Spleen (tissue), 11 donors: ENCODE data around the gene SPTBN1. TPM values are rescaled to one million over a fixed set of nuclear protein-coding genes. Genes with fewer than 3 reads are reported as not detected.
A peak's percentile ranks its signal among the peaks of the same experiment; 100 is the strongest.

ENCODE experiments used
- DNase-seq: peaks from one replicate; pipeline ENCODE4 v3.0.0-alpha.2; 2020
- H3K27ac ChIP-seq, 8 donors: fragments of 200-600 bp; sonication (generic) in 7 of 8; 1 replicate in 4 of 8; 2 replicates in 4 of 8; pipeline versions ENCODE4 v1.5.0 to v1.8.0; 2016 to 2021; ENCODE audit warnings: inconsistent platforms in 4 of 8, mild to moderate bottlenecking in 4 of 8, moderate library complexity in 1 of 8
- H3K27me3 ChIP-seq, 7 donors: fragments of 200-600 bp; sonication (generic) in 6 of 7; replicated peaks in 1 of 7; 1 replicate in 4 of 7; 2 replicates in 3 of 7; pipeline versions ENCODE4 v1.5.0 to v1.8.0; 2016 to 2021; ENCODE audit warnings: inconsistent platforms in 3 of 7, mild to moderate bottlenecking in 1 of 7
- H3K36me3 ChIP-seq, 6 donors: fragments of 200-600 bp; sonication (generic) in 5 of 6; 1 replicate in 4 of 6; 2 replicates in 2 of 6; pipeline versions ENCODE4 v1.5.0 to v1.8.0; 2016 to 2021; ENCODE audit warnings: inconsistent platforms in 2 of 6
- H3K4me1 ChIP-seq, 6 donors: fragments of 200-600 bp; sonication (generic) in 5 of 6; 1 replicate in 3 of 6; 2 replicates in 3 of 6; pipeline versions ENCODE4 v1.5.0 to v1.8.0; 2016 to 2021; ENCODE audit warnings: inconsistent platforms in 3 of 6
- H3K4me3 ChIP-seq, 8 donors: fragments of 200-600 bp; sonication (generic) in 7 of 8; 1 replicate in 4 of 8; 2 replicates in 4 of 8; pipeline versions ENCODE4 v1.5.0 to v1.8.0; 2016 to 2021; ENCODE audit warnings: inconsistent platforms in 4 of 8, mild to moderate bottlenecking in 4 of 8, moderate library complexity in 2 of 8
- H3K9me3 ChIP-seq, 8 donors: fragments of 200-600 bp; sonication (generic) in 7 of 8; 1 replicate in 4 of 8; 2 replicates in 4 of 8; pipeline versions ENCODE4 v1.5.0 to v1.8.0; 2016 to 2021; ENCODE audit warnings: inconsistent platforms in 4 of 8
- CTCF ChIP-seq, 11 experiments: fragments of 200-600 bp in 7 of 11; fragments of 450-650 bp in 4 of 11; sonication (generic) in 4 of 11; IDR thresholded peaks in 8 of 11; conservative IDR thresholded peaks in 3 of 11; 1 replicate in 7 of 11; 2 replicates in 4 of 11; pipeline versions ENCODE4 v1.4.0 to v1.8.0; 2016 to 2021; ENCODE audit warnings: antibody characterized with exemption in 11 of 11, inconsistent platforms in 4 of 11, mild to moderate bottlenecking in 1 of 11
- POLR2A ChIP-seq, 3 donors: fragments of 450-650 bp; IDR thresholded peaks; one replicate each; pipeline ENCODE4 v1.5.1; 2017; ENCODE audit warnings: antibody characterized with exemption in 3 of 3, mild to moderate bottlenecking in 1 of 3
- POLR2AphosphoS5 ChIP-seq, 3 donors: sonication (generic); formaldehyde crosslinking; IDR thresholded peaks; one replicate each; pipeline ENCODE4 v1.5.1; 2017; ENCODE audit warnings: antibody characterized with exemption in 3 of 3
- WGBS, 5 donors: extraction: QIAGEN DNeasy Blood & Tissue Kit in 3 of 5; methylation state at CpG; one replicate each; pipeline versions ENCODE4 v1.1.5 to v1.1.7; 2013 to 2018; 5-methylcytosine and 5-hydroxymethylcytosine counted together
- intact Hi-C: fragments of 100-400 bp; cut with DNase I; formaldehyde crosslinking; loops from one replicate; pipeline ENCODE4 v1.15.0; 2023; ENCODE audit warnings: low total_unique reads
- polyA plus RNA-seq, 3 donors: library from polyadenylated mRNA; stranded (reverse); fragments of 200-250 nt; gene quantifications; one replicate each; pipeline ENCODE4 v1.2.1, GENCODE V29; 2013
- total RNA-seq, 7 donors: library from RNA; depleted of rRNA in 3 of 7; stranded (reverse); fragments of >200 nt in 3 of 7; fragmentation: NEBNext Ultra II Directional in 4 of 7; extraction: Animal tissue kit (Norgen Biotek cat#: 25700) in 4 of 7; gene quantifications; one replicate each; pipeline versions ENCODE4 v1.1.0 to v1.2.1, GENCODE V29; 2016 to 2021
- donor health status: healthy with polysubstance abuse.
- donor health status: DM: no; HTN: no; CAD: no; lungs with moderate emphysema.
- donor health status: DM: no; HTN: no; CAD: no.
- donor health status: Bipolar disorder and iron deficiency.
- donor health status: healthy.
- donor health status: DM: no; HTN: no; CAD: no.
- donor health status: DM: yes; HTN: yes; CAD: no.

The SPTBN1 gene
- total and polyA plus RNA-seq, 10 donors: 32.7 to 352 (median 269) TPM

- WGBS, 5 donors: 47 to 71% (median 67%) methylated on average over 4 of the region's 4 CpGs
- no peaks in the 10 kb centered on the region for H3K36me3 ChIP-seq
- H3K4me1 ChIP-seq: peaks cover 0 to 51% (median 19%) of the 10 kb centered on the region in 6 donors
- peaks cover 0 to 4% (median 0%) of the 10 kb centered on the region in 7 donors for H3K27me3 ChIP-seq
- TF ChIP-seq POLR2AphosphoS5 (IDR thresholded peaks at IDR 0.05): no peak
- DNase-seq: no peak
- H3K9me3 ChIP-seq: peaks cover 0 to 7% (median 1%) of the 10 kb centered on the region in 8 donors
- H3K27ac ChIP-seq: peak overlapping the region in 7 of 8 donors; percentile 48 to 86 (median 65)
- intact Hi-C loops: no loop called here
- no peak overlapping the region for H3K4me3 ChIP-seq
Observed at GRCh38 chr2:54419388-54419787, 36.7 kb upstream of the SPTBN1 start.

- DNase-seq: no peak
- peaks cover 0 to 51% (median 19%) of the 10 kb centered on the region in 6 donors for H3K4me1 ChIP-seq
- H3K27ac ChIP-seq: peak overlapping the region in 7 of 8 donors; percentile 48 to 86 (median 65)
- H3K9me3 ChIP-seq: peaks cover 0 to 7% (median 1%) of the 10 kb centered on the region in 8 donors
- WGBS, 5 donors: 72 to 86% (median 84%) methylated on average over 9 of the region's 9 CpGs
- no peak for TF ChIP-seq POLR2A (IDR thresholded peaks at IDR 0.05)
- no peak for TF ChIP-seq POLR2AphosphoS5 (IDR thresholded peaks at IDR 0.05)
- TF ChIP-seq CTCF (IDR thresholded peaks at IDR 0.05 in 8 of 11, conservative IDR thresholded peaks at IDR 0.05 in 3 of 11): no peak
- H3K36me3 ChIP-seq: no peaks in the 10 kb centered on the region
- no peak overlapping the region for H3K4me3 ChIP-seq
- H3K27me3 ChIP-seq: peaks cover 0 to 4% (median 0%) of the 10 kb centered on the region in 7 donors
- intact Hi-C loops: no loop called here
Observed at GRCh38 chr2:54419855-54420523, 36.1 kb upstream of the SPTBN1 start.

- Histone ChIP-seq H3K9me3 (peaks cover 0 to 7% (median 1%) of the 10 kb centered on the region in 8 donors), H3K27me3 (peaks cover 0 to 4% (median 0%) of the 10 kb centered on the region in 7 donors), H3K4me1 (peaks cover 0 to 51% (median 19%) of the 10 kb centered on the region in 6 donors), H3K36me3 (no peaks in the 10 kb centered on the region), H3K4me3 (no peak overlapping the region), H3K27ac (peak overlapping the region in 4 of 8 donors; percentile 62 to 86 (median 71))
- DNase-seq: no peak
- TF ChIP-seq CTCF (IDR thresholded peaks at IDR 0.05 in 8 of 11, conservative IDR thresholded peaks at IDR 0.05 in 3 of 11) (no peak), POLR2AphosphoS5 (IDR thresholded peaks at IDR 0.05) (no peak), POLR2A (IDR thresholded peaks at IDR 0.05) (no peak)
- intact Hi-C loops: no loop called here
- WGBS, 5 donors: 50 to 69% (median 66%) methylated on average over 2 of the region's 2 CpGs
Observed at GRCh38 chr2:54420524-54421172, 35.5 kb upstream of the SPTBN1 start.

GRCh38 chr2:54422072-54422581, 34.0 kb upstream of the SPTBN1 start:
- Histone ChIP-seq H3K36me3 (no peaks in the 10 kb centered on the region), H3K4me3 (peak overlapping the region in 1 of 8 donors; percentile 22), H3K27ac (peak overlapping the region in 3 of 8 donors; percentile 21 to 40 (median 23)), H3K4me1 (peaks cover 0 to 44% (median 15%) of the 10 kb centered on the region in 6 donors), H3K27me3 (peaks cover 0 to 4% (median 0%) of the 10 kb centered on the region in 7 donors), H3K9me3 (peaks cover 0 to 7% (median 1%) of the 10 kb centered on the region in 8 donors)
- intact Hi-C loops: no loop called here
- WGBS, 5 donors: 33 to 50% (median 35%) methylated on average over 10 of the region's 10 CpGs
- DNase-seq: no peak
- no peak for TF ChIP-seq CTCF (IDR thresholded peaks at IDR 0.05 in 8 of 11, conservative IDR thresholded peaks at IDR 0.05 in 3 of 11)
- no peak for TF ChIP-seq POLR2AphosphoS5 (IDR thresholded peaks at IDR 0.05)
- TF ChIP-seq POLR2A (IDR thresholded peaks at IDR 0.05): no peak
